ENCODE measurements around the gene CALML3.
"Not testable (repeated sequence)": the region's sequence is repeated elsewhere in the genome, so short reads cannot be mapped to it uniquely, and the experiment has no call there.

CALML3 gene

GRCh38 chr10:5559022-5559421 lies 34.3 kb downstream of the CALML3 start:
- DNase-seq = not testable (repeated sequence)

- DNase-seq = no peak
These were observed 34.9 kb downstream of the CALML3 start for GRCh38 chr10:5559642-5560141.

GRCh38 chr10:5560142-5560816 lies 35.5 kb downstream of the CALML3 start:
- no peak for DNase-seq

GRCh38 chr10:5560817-5561703 lies 36.3 kb downstream of the CALML3 start:
- DNase-seq = no peak

GRCh38 chr10:5561704-5562645 lies 37.2 kb downstream of the CALML3 start:
- no peak for DNase-seq

- DNase-seq = no peak
These were observed 38.7 kb downstream of the CALML3 start for GRCh38 chr10:5563321-5563961.

GRCh38 chr10:5563991-5564536 lies 39.3 kb downstream of the CALML3 start:
- DNase-seq = no peak

- DNase-seq = no peak
These were observed 39.9 kb downstream of the CALML3 start for GRCh38 chr10:5564537-5565204.

GRCh38 chr10:5565205-5565545 lies 40.4 kb downstream of the CALML3 start:
- DNase-seq = no peak

GRCh38 chr10:5565671-5566581 lies 41.2 kb downstream of the CALML3 start:
- DNase-seq = no peak

- no peak for DNase-seq
These were observed 41.9 kb downstream of the CALML3 start for GRCh38 chr10:5566614-5567013.

- DNase-seq = no peak
These were observed 42.7 kb downstream of the CALML3 start for GRCh38 chr10:5567477-5567876.

GRCh38 chr10:5568984-5569383 lies 44.2 kb downstream of the CALML3 start:
- no peak for DNase-seq

- DNase-seq = no peak
These were observed 44.8 kb downstream of the CALML3 start for GRCh38 chr10:5569568-5569967.

GRCh38 chr10:5570007-5570655 lies 45.4 kb downstream of the CALML3 start:
- DNase-seq = no peak

GRCh38 chr10:5570979-5571810 lies 46.4 kb downstream of the CALML3 start:
- no peak for DNase-seq

- no peak for DNase-seq
These were observed 47.1 kb downstream of the CALML3 start for GRCh38 chr10:5571826-5572225.

- DNase-seq = no peak
These were observed 48.7 kb downstream of the CALML3 start for GRCh38 chr10:5573319-5573950.

Measured in NCI-H524 treated with DMSO at 0.1 percent for 48 hours (cell line).